Activated CD8-positive, alpha-beta memory T cell treated with anti-CD3 and anti-CD28 coated beads for 36 hours (primary cell): ENCODE data around the gene PRTFDC1. TPM values are rescaled to one million over a fixed set of nuclear protein-coding genes. Genes with fewer than 3 reads are reported as not detected.
"Not testable (repeated sequence)": the region's sequence is repeated elsewhere in the genome, so short reads cannot be mapped to it uniquely, and the experiment has no call there.

Source experiments
- CTCF ChIA-PET: fragments of 350-600 bp; sonication (Branson Sonifier 250); formaldehyde crosslinking; loops from one replicate; lab custom pipeline; 2021; ENCODE audit warnings: antibody characterized with exemption; lab: Charles Lee
- POLR2A ChIA-PET: fragments of 350-600 bp; sonication (Branson Sonifier 250); formaldehyde crosslinking; loops from one replicate; lab custom pipeline; 2021; ENCODE audit warnings: antibody characterized with exemption; lab: Charles Lee
- total RNA-seq, 2 experiments: library from RNA; stranded (reverse); gene quantifications; one replicate each; pipeline ENCODE4 v1.2.3, GENCODE V29; 2021

Gene PRTFDC1
- total RNA-seq, 2 experiments from 2014 or later: 1.7 to 2.4 TPM

GRCh38 chr10:24944512-24945255 lies 7.7 kb downstream of the PRTFDC1 start:
- POLR2A ChIA-PET: no interaction called here
- CTCF ChIA-PET: no interaction called here

DNA sequence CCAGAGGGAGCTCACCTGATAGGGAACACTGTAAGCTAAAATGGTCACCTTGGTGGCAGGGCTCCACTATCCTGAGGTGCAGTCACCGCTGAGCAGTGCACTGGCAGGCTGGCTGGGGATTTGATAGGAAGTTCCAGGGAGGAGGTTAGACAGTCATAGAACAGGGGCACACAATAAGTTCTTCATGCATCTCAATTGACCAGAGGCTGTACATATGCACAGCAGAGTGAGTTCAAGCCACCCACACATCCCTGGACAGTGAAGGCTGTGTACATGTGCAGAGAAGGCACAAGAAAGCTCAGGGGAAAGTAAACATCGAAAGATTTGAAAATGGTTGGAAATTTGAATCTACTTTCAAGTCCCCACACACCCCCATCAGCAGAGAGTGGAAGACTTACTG lies 13.9 kb downstream of the PRTFDC1 start:
- ChIA-PET CTCF (interaction anchor here (0.5 kb wide), 1 partner anchor 32 kb away, joined by 3 read pairs; no protein-coding TSS in a partner anchor), POLR2A (no interaction called here)

- CTCF ChIA-PET: interaction anchor here (0.5 kb wide), 1 partner anchor 31 kb away, joined by 3 read pairs; no protein-coding TSS in a partner anchor
- POLR2A ChIA-PET: no interaction called here
Observed at GRCh38 chr10:24938076-24938475, 14.3 kb downstream of the PRTFDC1 start.

- POLR2A ChIA-PET: no interaction called here
- CTCF ChIA-PET: no interaction called here
Observed at GRCh38 chr10:24935504-24936292, 16.7 kb downstream of the PRTFDC1 start.

DNA sequence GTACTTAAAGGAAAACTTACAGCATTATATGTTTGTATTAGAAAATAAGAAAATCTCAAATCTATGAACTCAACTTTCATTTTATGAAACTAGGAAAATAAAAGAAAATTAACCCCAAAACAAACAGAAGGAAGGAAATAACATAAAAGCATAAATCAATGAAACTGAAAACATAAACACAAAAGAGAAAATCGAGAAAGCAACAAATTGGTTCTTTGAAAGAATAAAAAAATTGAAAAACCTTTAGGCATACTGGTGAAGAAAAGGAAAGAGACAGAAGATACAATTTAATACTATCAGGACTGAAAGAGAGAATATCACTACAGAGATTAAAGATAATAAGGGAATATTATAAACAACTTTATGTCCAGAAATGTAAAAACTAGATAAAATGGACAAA lies 21.2 kb downstream of the PRTFDC1 start:
- ChIA-PET CTCF (interaction anchor here (1.2 kb wide), 1 partner anchor 21 kb away, joined by 4 read pairs; no protein-coding TSS in a partner anchor), POLR2A (no interaction called here)

DNA sequence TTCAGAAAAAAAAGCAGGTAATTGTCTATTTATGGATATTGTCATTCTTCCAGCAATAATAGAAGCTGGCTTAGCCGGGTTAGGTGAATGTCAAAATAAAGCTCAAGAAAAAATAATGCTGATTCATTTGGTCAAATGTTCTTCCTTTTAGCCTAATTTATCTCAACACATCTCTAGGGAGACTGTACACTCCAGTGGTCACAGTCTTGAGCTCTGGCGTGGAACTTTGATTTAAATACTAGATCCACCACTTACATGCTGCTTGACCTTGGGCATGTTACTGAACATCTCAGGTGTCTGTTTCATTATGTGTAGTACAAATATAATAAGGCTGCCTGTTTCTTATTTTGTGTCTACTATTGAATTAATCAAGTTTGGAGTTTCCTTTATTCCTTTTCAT lies 22.0 kb downstream of the PRTFDC1 start:
- CTCF ChIA-PET: interaction anchor here (1.0 to 1.2 kb wide), 2 partner anchors 10 to 21 kb away, joined by 3 to 4 read pairs; no protein-coding TSS in a partner anchor
- POLR2A ChIA-PET: no interaction called here

DNA sequence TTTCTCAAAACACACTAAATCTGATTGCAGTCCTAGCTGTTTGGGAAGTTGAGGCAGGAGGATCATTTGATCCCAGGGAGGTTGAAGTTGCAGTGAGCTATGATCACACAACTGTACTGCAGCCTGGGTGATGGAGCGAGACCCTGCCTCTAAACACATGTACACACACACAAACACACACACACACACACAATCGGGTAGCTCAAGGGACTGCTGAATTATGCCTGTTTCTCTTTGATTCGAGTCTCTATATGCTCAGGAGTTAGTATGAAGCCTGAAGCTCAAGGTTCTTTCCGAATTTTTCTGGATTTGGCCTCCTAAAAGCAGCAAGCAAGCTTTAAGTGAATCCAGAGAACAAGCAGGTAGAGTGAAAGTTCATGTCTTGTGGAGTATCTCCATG lies 22.5 kb downstream of the PRTFDC1 start:
- POLR2A ChIA-PET: no interaction called here
- CTCF ChIA-PET: interaction anchor here (1.0 to 1.2 kb wide), 3 partner anchors 11 to 27 kb away, joined by 3 to 4 read pairs (median 3); no protein-coding TSS in a partner anchor

- POLR2A ChIA-PET: no interaction called here
- CTCF ChIA-PET: interaction anchor here (1.0 to 1.1 kb wide), 2 partner anchors 11 to 26 kb away, joined by 3 read pairs; no protein-coding TSS in a partner anchor
Observed at GRCh38 chr10:24929056-24929544, 23.3 kb downstream of the PRTFDC1 start.

- POLR2A ChIA-PET: no interaction called here
- CTCF ChIA-PET: no interaction called here
Observed at GRCh38 chr10:24928163-24928562, 24.2 kb downstream of the PRTFDC1 start.

DNA sequence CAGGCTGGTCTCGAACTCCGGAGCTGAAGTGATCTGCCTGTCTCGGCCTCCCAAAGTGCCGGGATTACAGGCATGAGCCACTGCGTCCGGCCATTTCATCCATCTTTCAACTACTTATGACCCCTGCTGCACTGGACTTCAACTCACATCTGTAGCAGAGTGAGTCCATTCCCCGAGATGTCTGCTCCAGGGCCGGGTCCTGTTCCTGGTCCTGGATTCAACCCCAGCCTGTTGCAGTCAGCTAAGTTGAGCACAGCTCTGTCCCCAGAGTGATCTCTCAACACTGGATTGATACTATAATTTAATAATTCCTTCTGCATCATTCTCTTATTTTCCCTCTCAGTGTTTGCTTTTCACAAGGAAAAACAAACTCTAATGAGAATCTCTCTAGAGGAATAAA lies 25.8 kb downstream of the PRTFDC1 start:
- CTCF ChIA-PET: no interaction called here
- POLR2A ChIA-PET: no interaction called here

GRCh38 chr10:24925799-24926198 lies 26.6 kb downstream of the PRTFDC1 start:
- POLR2A ChIA-PET: no interaction called here
- CTCF ChIA-PET: no interaction called here

DNA sequence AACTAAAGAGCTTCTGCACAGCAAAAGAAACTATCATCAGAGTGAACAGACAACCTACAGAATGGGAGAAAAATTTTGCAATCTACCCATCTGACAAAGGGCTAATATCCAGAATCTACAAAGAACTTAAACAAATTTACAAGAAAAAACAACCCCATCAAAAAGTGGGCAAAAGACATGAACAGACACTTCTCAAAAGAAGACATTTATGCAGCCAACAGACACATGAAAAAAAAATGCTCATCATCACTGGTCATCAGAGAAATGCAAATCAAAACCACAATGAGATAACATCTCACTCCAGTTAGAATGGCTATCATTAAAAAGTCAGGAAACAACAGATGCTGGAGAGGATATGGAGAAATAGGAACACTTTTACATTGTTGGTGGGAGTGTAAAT lies 27.9 kb downstream of the PRTFDC1 start:
- POLR2A ChIA-PET, CTCF ChIA-PET: not testable (repeated sequence)

DNA sequence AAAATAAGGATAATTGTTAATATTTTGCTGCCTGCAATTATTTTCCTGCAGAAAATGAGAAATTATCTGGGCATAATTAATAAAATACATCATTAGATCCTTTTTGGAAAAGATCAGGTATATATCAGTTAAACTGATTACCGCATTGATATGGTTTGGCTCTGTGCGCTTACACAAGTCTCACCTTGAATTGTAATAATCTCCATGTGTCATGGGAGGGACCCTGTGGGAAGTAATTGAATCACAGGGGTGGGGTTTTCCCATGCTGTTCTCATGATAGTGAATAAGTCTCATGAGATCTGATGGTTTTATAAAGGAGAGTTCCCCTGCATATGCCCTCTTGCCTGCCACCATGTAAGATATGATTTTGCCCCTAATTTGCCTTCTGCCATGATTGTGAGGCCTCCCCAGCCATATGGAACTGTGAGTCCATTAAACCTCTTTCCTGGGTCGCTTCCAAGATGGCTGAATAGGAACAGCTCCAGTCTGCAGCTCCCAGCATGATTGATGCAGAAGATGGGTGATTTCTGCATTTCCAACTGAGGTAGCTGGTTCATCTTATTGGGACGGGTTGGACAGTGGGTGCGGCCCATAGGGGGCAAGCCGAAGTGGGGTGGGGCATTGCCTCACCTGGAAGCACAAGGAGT lies 30.1 kb downstream of the PRTFDC1 start:
- ChIA-PET CTCF (interaction anchor here (0.6 kb wide), 3 partner anchors 11 to 1561 kb away, joined by 3 read pairs; no protein-coding TSS in a partner anchor), POLR2A (interaction anchor here (0.6 kb wide), 4 partner anchors 27 to 817 kb away, joined by 3 to 4 read pairs (median 4); no protein-coding TSS in a partner anchor)

DNA sequence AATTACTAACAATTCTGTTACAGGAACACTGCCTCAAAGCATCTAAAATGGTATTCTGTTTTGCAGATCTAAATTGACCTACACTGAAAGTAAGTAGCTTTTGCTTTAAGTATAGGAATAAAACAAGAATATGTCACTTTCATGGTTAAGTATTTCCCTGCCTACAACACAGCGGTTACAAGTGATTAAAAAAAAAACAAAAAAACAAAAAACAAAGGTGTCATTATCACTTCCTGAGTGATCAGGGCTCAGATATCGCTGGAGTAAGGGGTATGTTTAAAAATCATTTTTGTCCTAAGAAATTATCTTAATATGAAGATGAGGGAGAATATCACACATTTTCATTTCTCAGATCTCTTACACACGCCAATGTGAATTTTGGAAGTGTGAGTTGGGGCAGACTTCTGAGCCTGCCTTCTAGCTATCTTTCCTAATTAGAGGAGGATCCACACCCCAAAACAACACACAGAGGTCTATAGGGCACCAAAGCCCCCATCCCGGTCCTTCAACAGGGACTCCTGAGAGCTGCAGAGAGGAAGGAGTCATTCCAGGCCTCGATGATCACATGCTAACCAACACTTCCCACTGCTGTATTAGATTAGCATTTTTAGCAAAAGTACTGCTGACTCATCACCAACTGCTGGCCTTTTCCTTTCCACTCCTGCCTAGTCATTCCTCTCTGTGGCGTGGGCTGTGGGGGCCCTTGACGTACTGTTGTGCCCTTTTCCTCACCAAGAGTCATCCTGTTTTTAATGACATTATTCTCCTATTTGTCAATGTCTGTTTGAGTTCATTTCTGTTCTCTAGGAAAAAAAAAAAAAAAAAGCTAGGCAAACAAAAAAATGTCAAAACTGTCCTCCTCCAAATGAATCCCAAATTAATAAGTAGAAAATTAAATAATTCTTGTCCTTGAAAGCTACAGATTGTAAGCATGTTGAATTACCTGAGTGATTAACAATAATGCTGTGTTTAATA lies 31.2 kb downstream of the PRTFDC1 start:
- ChIA-PET CTCF (interaction anchor here (0.6 to 1.3 kb wide), 3 partner anchors 12 to 146 kb away, joined by 3 to 4 read pairs (median 3); no protein-coding TSS in a partner anchor), POLR2A (interaction anchor here (0.6 to 1.0 kb wide), 5 partner anchors 20 to 816 kb away, joined by 3 to 4 read pairs (median 3); no protein-coding TSS in a partner anchor)

- POLR2A ChIA-PET: interaction anchor here (1.0 kb wide), 1 partner anchor 19 kb away, joined by 3 read pairs; no protein-coding TSS in a partner anchor
- CTCF ChIA-PET: interaction anchor here (1.3 kb wide), 1 partner anchor 20 kb away, joined by 4 read pairs; no protein-coding TSS in a partner anchor
Observed at GRCh38 chr10:24920192-24920591, 32.2 kb downstream of the PRTFDC1 start.

DNA sequence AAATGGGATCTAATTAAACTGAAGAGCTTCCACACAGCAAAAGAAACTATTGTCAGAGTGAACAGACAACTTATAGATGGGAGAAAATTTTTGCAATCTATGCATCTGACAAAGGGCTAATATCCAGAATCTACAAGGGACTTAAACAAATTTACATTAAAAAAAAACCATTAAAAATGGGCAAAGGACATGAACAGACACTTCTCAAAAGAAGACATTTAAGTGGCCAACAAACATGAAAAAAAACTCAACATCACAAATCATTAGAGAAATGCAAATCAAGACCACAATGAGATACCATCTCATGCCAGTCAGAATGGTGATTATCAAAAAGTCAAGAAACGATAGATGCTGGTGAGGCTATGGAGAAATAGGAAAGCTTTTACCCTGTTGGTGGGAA lies 32.8 kb downstream of the PRTFDC1 start:
- POLR2A ChIA-PET, CTCF ChIA-PET: not testable (repeated sequence)

- CTCF ChIA-PET: no interaction called here
- POLR2A ChIA-PET: no interaction called here
Observed at GRCh38 chr10:24917979-24918378, 34.4 kb downstream of the PRTFDC1 start.

GRCh38 chr10:24917493-24917892 lies 34.9 kb downstream of the PRTFDC1 start:
- ChIA-PET POLR2A (no interaction called here), CTCF (no interaction called here)
